Common myeloid progenitor, CD34-positive (primary cell): ENCODE data around the gene RAI1.

Experiments
- CTCF ChIA-PET: fragments of 350-600 bp; sonication (Branson Sonifier 250); formaldehyde crosslinking; loops from one replicate; lab custom pipeline; 2021; ENCODE audit warnings: antibody characterized with exemption; lab: Charles Lee
- POLR2A ChIA-PET: fragments of 350-600 bp; sonication (Branson Sonifier 250); formaldehyde crosslinking; loops from one replicate; lab custom pipeline; 2021; ENCODE audit warnings: antibody characterized with exemption; lab: Charles Lee
- DNase-seq, 3 donors: peaks; one replicate each; pipeline versions ENCODE4 v3.0.0 to v3.0.0-alpha.2; 2013
- H3K27ac ChIP-seq, 2 experiments: 1 replicate in 1 of 2; 2 replicates in 1 of 2; pipeline ENCODE4 v1.7.0; 2013; ENCODE audit warnings: inconsistent platforms in 2 of 2, low read length in 2 of 2, mild to moderate bottlenecking in 2 of 2, low read depth in 1 of 2, moderate library complexity in 1 of 2; ENCODE audit not compliant: severe bottlenecking in 2 of 2, insufficient read depth in 1 of 2, poor library complexity in 1 of 2
- H3K27me3 ChIP-seq, 5 experiments: replicated peaks in 2 of 5; 1 replicate in 3 of 5; 2 replicates in 2 of 5; pipeline versions ENCODE4 v1.6.1 to v1.7.0; 2013; ENCODE audit warnings: low read length in 4 of 5, mild to moderate bottlenecking in 2 of 5, moderate library complexity in 2 of 5, inconsistent platforms in 1 of 5; ENCODE audit not compliant: insufficient read depth in 5 of 5, control insufficient read depth in 4 of 5
- H3K36me3 ChIP-seq, 4 experiments: 1 replicate in 2 of 4; 2 replicates in 2 of 4; pipeline versions ENCODE4 v1.6.1 to v1.7.0; 2013; ENCODE audit warnings: low read length in 3 of 4, control low read depth in 1 of 4, mild to moderate bottlenecking in 1 of 4; ENCODE audit not compliant: control insufficient read depth in 4 of 4, insufficient read depth in 4 of 4
- H3K4me1 ChIP-seq, 4 experiments: 1 replicate in 3 of 4; 2 replicates in 1 of 4; pipeline versions ENCODE4 v1.6.1 to v1.7.1; 2013; ENCODE audit warnings: low read length in 3 of 4, mild to moderate bottlenecking in 3 of 4, control low read depth in 1 of 4, inconsistent platforms in 1 of 4, moderate library complexity in 1 of 4; ENCODE audit not compliant: control insufficient read depth in 4 of 4, insufficient read depth in 4 of 4; ENCODE audit errors: control extremely low read depth in 1 of 4
- H3K4me3 ChIP-seq, 7 experiments: 1 replicate in 4 of 7; 2 replicates in 3 of 7; pipeline versions ENCODE4 v1.5.1 to v1.7.0; 2013; ENCODE audit warnings: mild to moderate bottlenecking in 7 of 7, low read length in 6 of 7, moderate library complexity in 6 of 7, inconsistent platforms in 2 of 7, low read depth in 2 of 7, control low read depth in 1 of 7; ENCODE audit not compliant: insufficient read depth in 4 of 7, control insufficient read depth in 1 of 7; ENCODE audit errors: extremely low read depth in 1 of 7
- H3K9me3 ChIP-seq, 5 experiments: 1 replicate in 4 of 5; 2 replicates in 1 of 5; pipeline versions ENCODE4 v1.6.1 to v1.7.1; 2013; ENCODE audit warnings: low read length in 4 of 5, mild to moderate bottlenecking in 2 of 5, inconsistent platforms in 1 of 5, low read depth in 1 of 5, moderate library complexity in 1 of 5; ENCODE audit not compliant: control insufficient read depth in 4 of 5, insufficient read depth in 2 of 5; ENCODE audit errors: control extremely low read depth in 1 of 5
- WGBS: methylation state at CpG from one replicate; pipeline ENCODE4 v1.1.5; 2013; ENCODE audit not compliant: insufficient coverage; 5-methylcytosine and 5-hydroxymethylcytosine counted together

The RAI1 gene

DNA sequence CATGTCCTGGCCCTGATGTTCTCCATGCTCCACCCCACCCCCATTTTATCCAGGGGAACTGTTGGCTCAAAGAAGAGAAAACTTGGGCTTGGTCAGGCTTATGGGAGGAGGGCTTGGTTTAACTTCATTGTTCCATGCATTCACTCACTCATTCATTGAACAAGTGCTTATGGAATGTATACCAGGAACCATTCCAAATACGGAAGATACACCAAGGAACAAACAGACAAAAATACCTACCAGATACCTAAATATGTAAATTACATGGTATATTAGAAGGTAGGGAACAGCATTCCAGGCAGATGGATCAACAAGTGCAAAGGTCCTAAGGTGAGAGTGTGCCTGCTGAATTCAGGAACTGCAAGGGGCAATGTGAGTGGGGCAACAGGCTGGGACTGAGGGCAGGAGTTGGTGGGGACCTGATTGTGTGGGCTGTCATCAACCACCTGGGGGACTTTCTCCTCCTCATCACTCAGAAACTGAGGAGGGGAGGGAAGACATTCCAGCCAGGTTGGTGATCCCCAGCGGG, 39.9 kb downstream of the RAI1 start:
- Histone ChIP-seq H3K9me3 (no peaks in the 10 kb centered on the region), H3K4me3 (no peak overlapping the region), H3K27me3 (no peaks in the 10 kb centered on the region), H3K36me3 (peaks cover 0 to 22% (median under 1%) of the 10 kb centered on the region in 4 experiments), H3K4me1 (peaks cover 1 to 65% (median 50%) of the 10 kb centered on the region in 4 experiments), H3K27ac (no peak overlapping the region)
- DNase-seq: no peak
- ChIA-PET CTCF (no interaction called here), POLR2A (no interaction called here)
- no CpG with 5 or more reads among the region's 2 CpGs for WGBS

DNA sequence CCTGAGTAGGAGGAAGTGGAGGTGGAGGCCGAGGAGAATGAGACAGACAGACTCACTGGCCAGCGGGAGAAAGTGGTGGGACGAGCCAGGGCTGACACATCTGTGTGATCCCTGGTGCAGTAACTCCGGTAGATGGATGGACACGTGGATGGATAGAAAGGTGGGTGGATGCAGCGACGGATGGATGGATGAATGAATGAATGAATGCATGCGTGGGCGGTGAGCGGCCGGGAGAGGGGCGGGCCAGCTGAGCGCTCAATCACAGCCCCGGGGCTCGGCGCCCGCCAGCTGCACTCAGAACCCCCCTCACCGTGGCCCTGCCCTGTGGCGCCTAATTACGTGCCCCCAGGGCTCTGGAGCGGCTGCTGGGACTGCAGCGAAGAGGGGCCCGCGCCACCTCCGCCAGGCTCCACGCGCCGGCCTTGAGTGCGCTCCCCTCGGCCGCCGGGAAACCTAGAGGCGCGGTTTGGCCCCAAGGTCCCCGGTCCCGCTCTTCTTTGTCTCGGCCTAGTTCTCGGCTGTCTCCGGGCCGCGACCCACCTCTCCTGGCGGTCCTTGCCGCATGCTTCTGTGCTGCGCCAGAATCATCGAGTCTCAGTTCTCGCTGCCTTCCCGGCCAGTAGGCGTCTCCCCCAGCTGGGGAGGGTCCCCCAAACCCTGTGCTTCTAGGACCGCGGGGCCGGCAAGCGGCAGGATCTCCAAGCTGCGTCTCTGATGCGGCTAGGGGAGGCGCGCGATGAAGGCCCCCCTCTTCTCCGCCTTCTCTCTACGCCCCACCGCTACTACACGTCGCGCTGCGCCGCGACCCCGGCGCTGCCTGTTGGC, 41.0 kb downstream of the RAI1 start:
- 67% methylated on average over 45 of the region's 68 CpGs for WGBS
- Histone ChIP-seq H3K36me3 (peaks cover 0 to 26% (median under 1%) of the 10 kb centered on the region in 4 experiments), H3K27ac (no peak overlapping the region), H3K4me3 (peak overlapping the region in 6 of 7 experiments; percentile 3 to 80 (median 68)), H3K9me3 (no peaks in the 10 kb centered on the region), H3K27me3 (no peaks in the 10 kb centered on the region), H3K4me1 (peaks cover 7 to 65% (median 54%) of the 10 kb centered on the region in 4 experiments)
- ChIA-PET POLR2A (interaction anchor here (1.4 kb wide), 1 partner anchor 12 kb away, joined by 3 read pairs; no protein-coding TSS in a partner anchor), CTCF (interaction anchor here (0.6 to 2.0 kb wide), 5 partner anchors 14 to 53 kb away, joined by 3 to 6 read pairs (median 3); no protein-coding TSS in a partner anchor)
- DNase-seq: peak in 2 of 3 donors; percentile 57 to 61

DNA sequence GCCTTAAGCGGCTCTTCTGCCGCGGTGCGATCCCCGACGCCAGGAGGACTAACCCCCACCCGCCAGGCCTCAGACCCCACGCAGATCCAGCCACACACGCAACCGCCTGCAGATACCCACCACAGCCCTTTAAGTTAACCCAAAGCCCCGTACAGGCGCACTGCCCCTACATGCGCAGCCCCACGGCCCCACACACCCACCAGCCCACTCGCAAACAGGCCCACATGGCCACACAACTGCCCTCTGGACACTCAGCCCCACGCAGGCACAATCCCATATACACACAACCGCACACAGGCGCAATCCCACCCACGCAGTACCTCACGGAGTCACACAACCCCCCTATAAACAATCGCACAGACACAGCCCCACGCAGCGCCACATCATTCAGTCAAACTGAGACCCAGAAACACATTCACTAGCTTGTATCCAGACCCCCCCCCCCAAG, 41.7 kb downstream of the RAI1 start:
- Histone ChIP-seq H3K4me3 (peak overlapping the region in 6 of 7 experiments; percentile 46 to 80 (median 68)), H3K27ac (no peak overlapping the region), H3K36me3 (peaks cover 0 to 28% (median under 1%) of the 10 kb centered on the region in 4 experiments), H3K27me3 (no peaks in the 10 kb centered on the region), H3K4me1 (peaks cover 7 to 65% (median 53%) of the 10 kb centered on the region in 4 experiments), H3K9me3 (no peaks in the 10 kb centered on the region)
- WGBS: 49% methylated on average over 17 of the region's 23 CpGs
- DNase-seq: no peak
- ChIA-PET CTCF (interaction anchor here (0.6 to 2.0 kb wide), 6 partner anchors 14 to 52 kb away, joined by 3 to 6 read pairs (median 3); no protein-coding TSS in a partner anchor), POLR2A (interaction anchor here (1.4 kb wide), 1 partner anchor 13 kb away, joined by 3 read pairs; no protein-coding TSS in a partner anchor)

DNA sequence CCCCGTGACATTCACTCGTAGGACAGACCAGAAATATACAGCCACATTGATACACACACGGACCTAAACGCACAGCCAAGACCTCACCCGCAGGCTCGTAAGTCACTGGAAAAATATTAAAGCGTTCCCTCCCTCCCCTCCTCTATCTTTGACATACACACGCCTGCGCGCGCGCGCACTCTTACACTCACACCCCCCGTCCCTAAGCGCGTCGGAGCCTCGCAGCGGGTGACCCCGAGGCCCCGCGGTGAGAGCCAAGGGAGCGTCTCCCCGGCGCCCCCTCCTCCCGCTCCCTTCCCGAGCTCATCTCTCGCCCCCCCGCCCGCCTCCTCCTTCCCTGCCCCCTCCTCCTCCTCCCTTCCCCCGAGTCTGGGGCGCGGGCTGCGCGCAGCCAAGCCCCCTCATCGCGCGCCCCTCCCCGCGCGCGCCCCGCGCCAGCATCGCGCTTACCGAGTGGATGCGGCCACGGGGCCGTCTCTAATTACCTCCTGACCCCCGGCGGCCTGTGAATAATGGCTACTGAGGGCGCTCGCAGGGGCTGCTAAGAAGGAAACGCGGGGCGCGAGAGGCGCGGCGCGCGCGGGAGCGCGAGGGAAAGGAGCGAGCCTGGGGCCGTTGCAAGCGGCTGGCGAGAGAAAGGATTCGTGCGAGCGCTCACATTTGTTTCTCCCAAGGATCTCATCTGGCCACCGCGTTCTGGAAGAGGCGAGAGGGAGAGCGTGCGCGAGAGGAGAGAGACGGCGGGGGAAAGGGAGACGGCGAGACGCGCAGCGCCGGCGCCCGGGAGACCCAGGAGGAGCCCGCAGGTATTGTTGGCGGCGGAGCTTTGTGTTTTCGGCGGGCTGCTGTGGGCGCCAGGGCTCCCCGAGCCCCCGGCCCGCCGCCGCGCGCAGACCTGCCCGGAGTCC, 42.4 kb downstream of the RAI1 start:
- DNase-seq: peak; percentile 63 to 88 (median 81)
- CTCF ChIA-PET: interaction anchor here (0.6 to 2.0 kb wide), 5 partner anchors 13 to 51 kb away, joined by 3 to 6 read pairs (median 3); no protein-coding TSS in a partner anchor
- Histone ChIP-seq H3K4me3 (peak overlapping the region; percentile 48 to 81 (median 75)), H3K27me3 (no peaks in the 10 kb centered on the region), H3K9me3 (no peaks in the 10 kb centered on the region), H3K36me3 (peaks cover 0 to 31% (median under 1%) of the 10 kb centered on the region in 4 experiments), H3K4me1 (peaks cover 7 to 68% (median 52%) of the 10 kb centered on the region in 4 experiments), H3K27ac (no peak overlapping the region)
- WGBS: under 1% methylated on average over 61 of the region's 103 CpGs
- POLR2A ChIA-PET: interaction anchor here (0.7 to 1.4 kb wide), 2 partner anchors 14 to 35 kb away, joined by 3 read pairs; no protein-coding TSS in a partner anchor

DNA sequence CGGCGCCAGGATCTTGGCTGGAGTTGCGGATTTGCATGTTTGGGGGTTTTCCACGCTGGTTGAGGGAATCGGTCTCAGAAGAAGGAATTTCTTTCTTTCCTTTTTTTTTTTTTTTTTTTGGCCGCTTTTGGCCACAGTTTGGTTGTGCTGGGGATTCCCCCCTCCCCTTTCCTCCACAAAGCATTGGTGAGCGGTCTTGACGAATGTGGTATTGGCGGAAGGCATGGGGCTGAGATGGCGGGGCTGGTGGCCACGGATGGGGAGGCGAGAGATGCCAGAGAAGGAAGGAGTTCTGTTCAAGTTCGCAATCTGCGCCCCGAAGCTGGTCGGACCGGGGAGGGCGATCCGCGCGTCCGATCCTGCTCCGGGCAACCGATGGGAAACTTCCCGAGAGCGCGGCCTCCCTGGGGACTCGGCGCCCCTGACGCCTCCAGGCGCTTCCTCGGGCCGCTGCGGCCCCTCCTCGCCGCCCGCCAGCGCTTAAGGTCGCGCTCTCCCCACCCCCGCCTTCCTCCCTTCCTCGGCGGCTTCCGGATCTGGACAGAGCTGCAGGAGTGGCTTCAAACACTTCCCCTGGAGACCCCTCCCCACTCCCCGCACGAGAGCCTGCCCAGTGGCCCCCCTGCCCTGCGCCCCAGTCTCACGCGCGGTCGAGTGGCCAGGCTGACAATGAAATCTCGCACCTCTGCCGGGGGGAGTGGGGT, 43.2 kb downstream of the RAI1 start:
- 0% methylated on average over 22 of the region's 53 CpGs for WGBS
- Histone ChIP-seq H3K27me3 (no peaks in the 10 kb centered on the region), H3K4me3 (peak overlapping the region; percentile 15 to 81 (median 75)), H3K9me3 (no peaks in the 10 kb centered on the region), H3K27ac (no peak overlapping the region), H3K36me3 (peaks cover 0 to 30% (median 3%) of the 10 kb centered on the region in 4 experiments), H3K4me1 (peaks cover 7 to 76% (median 57%) of the 10 kb centered on the region in 4 experiments)
- CTCF ChIA-PET: interaction anchor here (1.4 to 2.0 kb wide), 3 partner anchors 12 to 47 kb away, joined by 3 to 6 read pairs (median 3); no protein-coding TSS in a partner anchor
- DNase-seq: peak in 2 of 3 donors; percentile 65 to 76
- POLR2A ChIA-PET: interaction anchor here (0.7 kb wide), 1 partner anchor 34 kb away, joined by 3 read pairs; no protein-coding TSS in a partner anchor
